ENCODE measurements around the gene IL7R.
"Not testable (repeated sequence)": the region's sequence is repeated elsewhere in the genome, so short reads cannot be mapped to it uniquely, and the experiment has no call there.

IL7R gene

DNA sequence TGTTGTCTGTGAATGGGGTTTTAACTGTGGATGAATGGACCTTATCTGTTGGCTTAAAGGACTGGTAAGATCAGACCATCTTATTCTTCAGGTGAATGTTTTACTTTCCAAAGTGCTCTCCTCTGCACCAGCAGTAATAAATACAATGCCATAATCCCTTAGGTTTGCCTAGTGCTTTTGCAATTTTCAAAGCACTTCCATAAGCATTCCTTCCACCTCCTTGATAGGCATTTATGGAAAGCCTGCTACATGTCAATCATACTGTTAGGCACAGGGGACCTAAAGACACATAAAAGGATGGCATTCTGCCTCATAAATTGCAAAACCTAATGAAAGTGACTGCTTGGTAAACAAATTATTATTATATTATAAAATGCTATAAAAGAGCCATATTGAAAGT is 21.4 kb downstream of the IL7R start:
- no peak for DNase-seq

DNA sequence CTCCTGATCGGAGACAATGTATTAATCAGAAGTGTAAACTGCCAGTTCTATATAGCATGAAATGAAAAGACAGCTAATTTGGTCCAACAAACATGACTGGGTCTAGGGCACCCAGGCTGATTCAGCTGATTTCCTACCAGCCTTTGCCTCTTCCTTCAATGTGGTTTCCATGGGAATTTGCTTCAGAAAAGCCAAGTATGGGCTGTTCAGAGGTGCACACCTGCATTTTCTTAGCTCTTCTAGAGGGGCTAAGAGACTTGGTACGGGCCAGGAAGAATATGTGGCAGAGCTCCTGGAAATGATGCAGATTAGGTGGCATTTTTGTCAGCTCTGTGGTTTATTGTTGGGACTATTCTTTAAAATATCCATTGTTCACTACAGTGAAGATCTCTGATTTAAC is 22.4 kb downstream of the IL7R start:
- no peak for DNase-seq

DNA sequence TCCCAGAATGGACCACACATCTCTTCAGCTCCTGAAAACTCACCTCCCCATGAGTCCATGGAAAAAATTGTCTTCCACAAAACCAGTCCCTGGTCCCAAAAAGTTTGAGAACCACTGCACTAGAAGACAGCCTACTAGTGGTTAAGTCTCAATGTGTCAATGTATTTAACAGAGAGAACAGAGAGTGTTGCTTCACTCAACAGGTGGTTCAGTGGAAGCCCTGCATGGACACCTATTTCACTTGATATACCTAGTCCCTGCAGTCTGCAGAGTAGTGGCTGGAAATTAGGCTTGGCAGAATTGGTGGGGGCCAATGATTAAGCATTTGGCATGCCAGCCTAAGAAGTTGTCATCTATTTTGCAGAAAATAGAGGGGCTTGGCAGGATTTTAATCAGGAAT is 23.0 kb downstream of the IL7R start:
- DNase-seq = no peak

DNA sequence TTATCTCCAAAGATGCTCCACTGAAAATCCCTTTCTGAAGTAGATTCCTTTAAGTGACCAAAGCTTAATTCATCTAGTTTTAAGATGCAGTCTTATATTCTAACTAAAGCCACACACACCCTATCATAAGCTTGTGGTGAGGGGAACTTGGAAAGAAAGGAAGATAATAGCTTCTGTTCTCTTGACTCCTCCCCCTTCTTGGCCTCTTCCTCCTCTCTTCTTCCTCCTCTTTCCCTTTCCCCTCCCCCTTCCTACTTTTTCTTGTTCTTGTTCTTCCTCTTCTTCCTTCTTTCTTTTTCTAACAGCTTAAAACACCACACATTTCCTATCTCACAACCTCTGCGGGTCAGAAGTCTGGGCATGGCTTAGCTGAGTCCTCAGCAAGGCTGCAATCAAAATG is 23.5 kb downstream of the IL7R start:
- DNase-seq = no peak

DNA sequence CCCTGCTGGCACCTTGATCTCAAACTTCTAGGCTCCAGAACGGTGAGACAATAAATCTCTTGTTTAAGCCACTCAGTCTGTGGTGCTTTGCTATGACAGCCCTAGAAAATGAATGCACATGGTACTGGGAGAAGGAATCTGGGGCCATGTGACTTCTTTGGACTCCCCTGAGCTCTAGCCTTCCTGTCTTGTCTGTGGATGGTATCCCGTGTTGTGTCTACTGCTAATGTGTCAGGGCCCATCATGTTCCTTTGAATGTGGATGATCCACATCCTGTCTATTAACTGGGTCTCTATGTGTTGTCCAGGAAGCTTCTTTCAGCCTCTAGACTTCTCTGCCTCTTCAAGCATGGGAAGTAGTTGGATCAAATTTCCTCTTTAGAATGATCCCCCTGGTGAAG is 25.1 kb downstream of the IL7R start:
- no peak for DNase-seq

DNA sequence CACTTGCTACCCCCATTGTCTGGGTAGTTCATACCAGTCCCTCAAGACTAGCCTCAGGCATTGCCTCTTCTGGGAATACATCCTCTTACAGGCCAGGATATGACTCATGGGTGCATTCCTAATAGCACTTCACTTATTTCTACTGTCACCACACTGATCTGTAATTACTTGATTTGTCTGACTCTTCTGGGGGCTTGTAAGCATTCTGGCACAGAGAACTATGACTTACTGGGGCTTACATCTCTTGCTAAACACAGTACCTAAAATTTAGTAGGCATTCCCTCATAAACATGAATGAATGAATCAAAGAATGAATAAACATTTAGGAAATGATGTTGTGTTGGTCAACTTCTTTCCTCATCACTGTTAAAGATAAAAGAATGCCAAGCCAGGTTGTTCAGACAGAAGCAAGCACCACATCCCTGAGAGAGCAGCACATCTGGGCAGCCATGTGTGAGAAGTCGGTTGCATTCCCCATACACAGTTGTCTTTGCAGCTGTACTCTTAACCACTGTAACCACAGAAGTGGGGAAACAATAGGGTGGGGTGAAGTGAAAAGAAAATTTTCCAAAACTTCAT is 27.6 kb downstream of the IL7R start:
- DNase-seq = peak; percentile 79 to 97

DNA sequence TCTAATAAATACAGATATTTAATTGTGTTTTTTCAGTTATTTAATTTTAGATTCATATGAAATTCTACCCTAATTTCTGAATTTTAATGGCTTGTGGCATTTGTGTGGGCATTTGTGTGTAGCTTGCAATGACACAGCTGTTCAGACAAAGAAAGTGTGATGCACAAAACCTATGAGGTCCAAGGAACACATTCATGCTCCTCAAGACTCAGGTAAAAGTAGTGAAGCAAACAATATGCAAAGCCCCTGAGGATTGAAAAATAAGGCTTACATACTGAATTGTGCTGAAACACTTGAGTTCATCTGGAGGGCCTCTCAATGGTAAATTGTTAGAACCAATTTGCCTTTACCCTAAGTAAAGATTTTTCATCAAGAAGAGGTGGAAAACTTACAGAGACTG is 28.1 kb downstream of the IL7R start:
- no peak for DNase-seq

DNA sequence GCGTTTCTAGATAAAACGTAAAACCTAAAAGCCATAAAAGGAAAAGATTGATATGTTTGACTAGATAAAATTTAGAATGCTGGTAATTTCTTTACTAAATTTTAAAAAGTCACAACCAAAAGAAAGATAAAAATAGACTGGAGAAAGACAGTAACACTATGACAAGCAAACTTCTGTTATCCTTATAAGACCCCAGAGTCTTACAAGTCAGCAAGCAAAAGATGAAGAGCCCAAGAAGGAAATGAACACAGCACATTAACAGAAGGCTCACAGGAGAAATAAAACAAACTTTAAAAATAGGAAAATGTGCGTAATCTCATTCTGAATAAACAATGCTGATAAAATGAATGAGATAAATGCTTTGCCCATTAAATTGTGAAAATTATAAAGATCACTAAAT is 29.7 kb downstream of the IL7R start:
- DNase-seq = no peak

DNA sequence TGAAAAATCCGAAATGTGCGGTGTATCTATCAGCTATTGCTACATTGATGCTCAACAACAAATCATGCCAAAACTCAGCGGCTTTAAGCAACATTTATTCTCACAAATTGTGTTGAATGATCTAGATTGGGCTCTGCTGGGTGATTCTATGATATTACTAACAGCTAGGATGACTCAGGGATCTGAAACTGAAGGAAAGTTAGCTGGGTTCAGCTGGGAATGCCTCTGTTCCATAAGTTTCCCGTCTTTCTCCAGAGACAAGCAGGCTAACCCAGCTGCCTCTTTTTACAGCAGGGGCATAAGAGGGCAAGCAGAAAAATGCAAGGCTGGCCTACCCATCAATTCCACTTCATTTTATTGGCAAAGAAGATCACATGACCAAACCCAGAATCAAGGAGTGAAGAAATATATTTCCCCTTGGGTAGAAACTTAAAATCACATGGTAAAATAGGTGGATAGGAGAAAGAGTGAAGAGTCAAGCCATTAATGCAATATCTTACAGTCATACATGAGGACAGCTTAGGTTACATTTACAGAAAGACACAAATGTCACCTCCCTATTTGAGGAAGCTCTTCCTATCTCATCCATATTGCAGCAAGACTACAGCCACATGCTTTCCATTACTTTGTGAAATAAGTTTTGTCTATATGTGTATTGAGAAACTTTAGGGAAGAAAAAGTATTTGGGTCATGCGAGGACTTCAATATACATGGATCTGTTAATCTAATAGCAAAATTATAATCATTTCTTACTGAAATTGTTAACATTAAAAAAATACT is 30.8 kb downstream of the IL7R start:
- DNase-seq = no peak

DNA sequence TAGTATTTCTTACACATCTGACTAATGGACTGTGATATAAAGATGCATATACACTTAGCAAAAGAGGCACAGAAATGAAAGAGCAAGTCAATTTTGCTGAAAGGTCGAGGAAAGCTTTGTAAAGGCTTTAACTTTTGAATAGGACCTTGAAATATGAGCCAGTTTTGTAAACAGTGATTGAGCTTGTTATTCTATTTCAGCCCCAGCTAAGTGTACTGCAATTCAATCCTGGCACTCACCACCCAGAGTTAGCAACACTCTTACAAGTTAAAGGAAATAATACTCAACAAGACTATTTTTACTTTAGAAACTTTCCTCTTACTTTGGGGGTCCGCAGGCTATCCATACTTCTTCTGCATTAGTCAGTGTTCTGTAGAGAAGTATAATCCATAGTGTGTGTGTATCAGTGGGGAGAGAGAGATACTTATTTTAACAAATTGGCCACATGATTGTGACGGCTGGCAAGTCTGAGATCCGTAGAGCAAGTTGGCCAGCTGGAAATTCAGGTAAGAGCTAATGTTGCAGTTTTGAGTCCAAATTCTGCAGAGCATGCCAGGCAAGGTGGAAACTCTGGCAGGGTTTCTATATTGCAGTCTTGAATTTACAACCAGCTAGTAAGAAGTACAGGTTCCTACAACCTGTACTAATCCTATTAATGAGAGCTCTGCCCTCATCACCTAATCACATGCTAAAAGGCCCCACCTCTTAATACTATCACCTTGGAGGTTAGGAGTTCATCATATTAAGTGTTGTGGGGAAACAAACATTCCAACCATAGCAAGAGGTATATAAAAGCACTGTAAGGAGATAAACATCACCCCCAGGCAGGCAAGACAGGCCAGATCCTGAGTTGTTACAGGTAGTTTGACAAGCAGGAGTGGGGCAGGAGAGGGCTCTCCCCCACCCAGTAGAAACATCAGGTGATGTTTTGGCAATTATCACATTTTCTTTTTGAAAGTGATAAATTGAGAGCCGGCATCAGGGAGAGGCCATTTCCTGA is 33.6 kb downstream of the IL7R start:
- DNase-seq = no peak

DNA sequence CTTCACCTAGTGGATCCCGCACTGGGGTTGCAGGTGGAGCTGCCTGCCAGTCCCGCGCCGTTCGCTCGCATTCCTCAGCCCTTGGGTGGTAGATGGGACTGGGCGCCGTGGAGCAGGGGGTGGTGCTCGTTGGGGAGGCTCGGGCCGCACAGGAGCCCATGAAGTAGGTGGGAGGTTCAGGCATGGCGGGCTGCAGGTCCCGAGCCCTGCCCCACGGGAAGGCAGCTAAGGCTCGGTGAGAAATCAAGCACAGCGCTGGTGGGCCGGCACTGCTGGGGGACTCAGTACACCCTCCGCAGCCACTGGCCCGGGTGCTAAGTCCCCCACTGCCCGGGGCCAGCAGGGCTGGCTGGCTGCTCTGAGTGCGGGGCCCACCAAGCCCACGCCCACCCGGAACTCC is 36.1 kb downstream of the IL7R start:
- DNase-seq = not testable (repeated sequence)

DNA sequence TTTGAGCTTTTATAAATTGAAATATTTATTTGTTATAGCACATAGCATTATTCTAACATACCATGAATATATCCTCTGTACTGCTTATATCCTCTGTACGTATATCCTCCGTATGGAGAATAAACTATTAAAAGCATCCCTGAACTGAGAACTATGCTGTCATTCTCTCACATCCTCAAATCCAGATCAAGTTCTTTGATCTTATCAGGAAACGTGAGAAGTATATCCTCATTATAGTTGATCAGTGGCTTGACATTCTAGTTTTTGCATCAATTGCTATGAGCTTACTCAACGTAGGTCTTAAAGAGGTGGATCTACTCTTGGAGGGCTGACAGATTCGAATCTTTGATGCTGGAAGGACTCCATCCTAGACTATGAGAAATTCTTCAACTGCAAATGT is 37.4 kb downstream of the IL7R start:
- no peak for DNase-seq

DNA sequence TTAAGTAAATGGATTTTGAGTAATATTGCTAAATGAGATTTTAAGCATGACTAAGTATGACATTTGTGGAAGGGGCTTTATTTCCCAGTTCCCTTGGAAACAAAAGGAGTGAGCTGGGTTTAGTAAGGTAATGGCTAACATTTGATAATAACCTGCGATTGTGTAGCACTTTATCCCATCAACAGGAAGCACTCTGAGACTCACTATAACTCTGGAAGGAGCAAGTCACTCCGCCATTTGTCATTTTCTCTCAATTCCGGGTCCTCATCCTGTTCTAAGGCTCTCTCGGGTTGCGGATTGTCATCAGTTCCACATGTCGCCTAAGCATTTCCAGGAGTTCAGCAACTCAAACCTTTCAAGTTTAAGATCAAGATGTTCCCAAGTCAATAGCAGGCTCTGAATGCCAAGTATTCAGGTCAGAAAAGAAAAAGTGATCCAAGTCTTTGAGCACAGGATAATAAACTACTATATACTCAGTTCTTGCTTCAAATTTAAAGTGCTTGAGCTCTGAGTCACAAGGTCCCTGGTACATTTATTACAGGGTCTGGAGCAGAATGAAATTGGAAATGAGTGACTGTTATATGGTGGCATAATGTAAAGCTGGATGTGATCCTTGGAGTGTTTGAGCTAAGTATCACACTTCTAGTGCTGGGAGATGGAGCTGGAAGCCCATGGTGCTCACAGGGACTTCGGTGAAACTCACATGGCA is 42.4 kb downstream of the IL7R start:
- no peak for DNase-seq

DNA sequence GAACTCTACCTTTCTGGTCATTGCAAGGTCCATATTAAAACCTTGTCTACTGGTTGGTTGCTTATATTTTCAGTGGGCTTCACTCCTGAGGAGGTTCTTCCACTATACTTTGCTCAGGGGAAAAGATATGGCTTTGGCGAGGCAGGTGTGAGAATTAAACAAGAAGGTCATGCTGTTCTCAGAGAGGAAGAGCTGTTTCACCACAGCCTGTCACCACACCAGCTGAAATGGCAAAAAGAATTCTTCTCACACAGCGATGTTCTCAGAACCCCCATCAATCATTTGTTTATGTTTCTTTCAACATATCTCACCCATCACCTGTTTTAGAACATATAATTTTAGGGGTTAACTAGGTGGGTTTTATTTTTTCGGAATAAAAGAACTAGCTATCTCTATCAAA is 43.1 kb downstream of the IL7R start:
- no peak for DNase-seq

DNA sequence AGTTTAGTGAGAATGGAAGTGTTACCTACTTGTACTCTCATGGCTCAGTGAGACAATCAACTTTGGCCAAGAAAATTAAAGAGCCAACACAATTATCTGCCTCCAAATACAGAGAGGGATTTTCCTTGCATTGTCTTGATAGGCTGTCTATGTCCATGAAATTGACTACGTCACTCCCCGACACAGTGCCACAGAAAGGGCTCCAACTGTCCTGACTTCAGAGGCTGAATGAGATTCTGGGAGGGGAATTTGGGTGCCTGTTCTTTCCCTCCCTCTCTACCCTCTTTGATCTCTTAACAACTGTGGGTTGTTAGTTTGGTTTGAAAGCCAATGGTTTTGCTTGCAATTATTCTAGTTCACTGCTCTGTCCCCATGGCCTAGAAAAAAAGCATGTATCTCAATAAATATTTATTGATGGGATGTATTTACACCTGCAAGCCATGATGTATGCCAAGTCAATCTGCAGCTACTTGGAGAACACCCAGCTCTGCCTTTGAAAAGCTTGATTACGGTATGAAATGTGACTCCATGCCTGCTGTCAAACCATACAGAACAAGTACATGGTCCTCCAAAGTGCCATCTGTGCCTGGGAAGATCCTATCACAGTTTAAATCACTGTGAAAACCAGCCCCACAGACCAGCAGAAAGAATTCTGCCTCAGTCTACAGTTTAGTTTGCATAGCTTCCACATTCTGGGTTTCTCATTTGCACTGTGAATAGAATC is 44.4 kb downstream of the IL7R start:
- no peak for DNase-seq

DNA sequence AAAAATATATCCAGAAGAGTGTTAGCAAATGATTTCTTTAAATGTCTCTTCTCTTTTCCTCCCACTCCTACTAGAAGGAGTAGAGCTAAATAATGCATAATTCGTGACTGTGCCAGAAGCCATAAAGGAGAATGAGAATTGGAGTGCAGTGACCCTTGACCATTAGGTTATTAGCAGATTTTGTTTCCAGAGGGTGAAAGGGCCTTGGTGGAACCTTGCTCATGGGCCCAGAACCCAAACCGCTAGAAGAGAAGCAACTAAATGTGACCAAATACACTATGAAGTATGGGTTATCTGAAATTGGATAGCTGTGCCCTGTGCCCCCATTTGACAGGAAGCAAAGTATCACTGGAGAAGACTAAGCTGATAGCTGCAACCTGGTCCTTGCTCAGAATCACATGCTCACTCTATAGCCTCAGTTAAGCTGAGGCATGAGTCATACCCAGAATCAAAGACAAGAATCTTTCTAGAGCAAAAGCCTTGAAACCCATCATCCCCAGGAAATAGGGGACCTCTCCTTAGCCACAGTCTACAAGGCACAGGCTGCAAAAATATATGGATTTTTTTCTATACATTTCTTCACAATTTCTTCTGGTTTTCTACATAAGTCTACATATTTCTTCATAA is 45.5 kb downstream of the IL7R start:
- no peak for DNase-seq

DNA sequence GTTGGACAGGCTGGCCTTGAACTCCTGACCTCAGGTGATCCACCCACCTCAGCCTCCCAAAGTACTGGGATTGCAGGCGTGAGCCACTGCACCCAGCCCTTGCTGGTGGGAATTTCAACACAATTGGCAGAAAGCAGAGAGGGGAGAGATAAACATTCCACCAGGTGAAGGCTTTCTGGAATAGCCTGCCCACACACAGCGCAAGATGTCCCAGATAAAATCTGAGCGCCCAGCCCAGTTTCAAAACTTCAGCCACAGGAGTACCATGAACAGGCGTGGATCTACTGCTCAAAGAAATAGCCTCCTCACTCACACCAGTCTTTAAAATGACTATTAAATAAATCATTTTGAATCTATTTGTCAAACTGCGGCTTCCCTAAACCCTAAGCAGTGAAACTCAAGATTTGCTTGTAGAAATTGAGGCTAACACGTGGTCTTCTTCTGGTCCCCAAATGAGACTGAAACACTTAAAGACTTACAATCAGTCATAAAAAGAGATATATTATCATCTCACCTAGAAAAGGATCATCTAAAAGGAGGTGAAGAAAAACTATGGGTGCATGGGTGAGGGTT is 47.0 kb downstream of the IL7R start:
- no peak for DNase-seq

DNA sequence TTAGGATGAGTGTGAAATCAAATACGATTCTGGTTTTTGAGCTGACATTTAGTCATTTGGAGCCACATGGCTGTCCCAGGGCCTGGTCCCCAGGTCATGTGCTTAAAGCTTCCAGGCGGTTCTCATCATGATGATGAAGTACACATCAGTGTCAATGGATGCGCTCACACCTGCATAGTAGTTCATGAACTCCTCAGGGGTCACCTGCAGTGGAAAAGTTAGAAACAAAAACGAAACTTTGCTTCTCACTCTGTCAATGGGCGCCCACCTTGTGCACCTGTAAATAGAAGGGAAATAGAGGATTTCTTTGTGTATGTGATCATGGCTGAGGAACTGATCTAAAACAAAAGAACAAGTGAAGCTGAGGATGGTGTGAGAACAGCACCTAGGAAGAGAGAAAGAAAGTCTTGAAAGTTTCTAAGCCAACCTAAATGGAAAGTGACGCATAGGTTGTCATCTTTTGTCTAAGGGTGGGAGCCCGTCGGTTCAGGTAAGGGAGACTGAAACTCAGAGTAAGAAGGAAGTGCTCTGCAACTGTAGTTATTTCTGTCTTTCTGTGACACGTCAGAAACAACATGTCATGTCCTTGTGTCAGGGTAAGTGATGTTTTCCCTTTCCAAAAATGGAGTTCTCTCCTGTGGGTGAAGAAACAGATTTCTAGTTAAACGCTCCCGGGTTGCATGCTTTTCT is 47.9 kb downstream of the IL7R start:
- DNase-seq = no peak

DNA sequence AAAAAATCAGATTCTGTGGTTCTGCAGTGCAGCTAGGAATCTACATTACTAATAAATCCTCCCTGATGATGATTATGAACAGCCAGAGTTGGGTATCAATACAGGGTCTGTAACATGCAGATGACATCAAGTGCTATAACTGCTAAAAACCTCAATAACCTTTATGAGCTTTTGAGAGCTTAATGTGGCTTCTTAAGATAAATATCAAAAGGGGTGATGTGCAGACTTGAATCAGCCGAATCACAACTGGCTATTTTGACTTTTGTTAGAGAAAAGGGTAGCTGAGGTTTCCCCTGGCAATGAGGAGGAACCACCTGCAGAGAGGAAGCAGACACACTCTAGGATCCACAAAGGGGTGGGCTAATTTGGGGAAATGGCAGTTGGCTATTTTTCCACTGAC is 51.5 kb downstream of the IL7R start:
- no peak for DNase-seq

DNA sequence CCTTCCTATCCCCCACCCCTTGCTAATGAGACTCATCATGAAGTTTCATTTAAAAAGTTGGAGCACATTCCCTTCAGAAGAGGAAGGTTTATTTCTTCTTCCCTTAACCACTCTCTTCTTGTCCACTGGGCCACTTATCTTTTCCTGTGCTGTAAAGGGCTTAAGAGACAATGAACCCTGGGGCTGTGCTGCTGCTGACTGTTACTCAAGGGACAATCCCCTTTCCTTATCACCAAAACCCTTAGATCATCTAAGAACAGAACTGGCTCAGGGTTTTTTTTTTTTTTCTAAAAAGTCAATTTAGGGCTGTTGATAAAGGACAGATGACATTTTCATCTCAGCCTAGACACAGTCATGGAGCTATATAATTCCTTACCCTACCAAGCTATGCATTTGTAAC is 52.1 kb downstream of the IL7R start:
- DNase-seq = no peak

DNA sequence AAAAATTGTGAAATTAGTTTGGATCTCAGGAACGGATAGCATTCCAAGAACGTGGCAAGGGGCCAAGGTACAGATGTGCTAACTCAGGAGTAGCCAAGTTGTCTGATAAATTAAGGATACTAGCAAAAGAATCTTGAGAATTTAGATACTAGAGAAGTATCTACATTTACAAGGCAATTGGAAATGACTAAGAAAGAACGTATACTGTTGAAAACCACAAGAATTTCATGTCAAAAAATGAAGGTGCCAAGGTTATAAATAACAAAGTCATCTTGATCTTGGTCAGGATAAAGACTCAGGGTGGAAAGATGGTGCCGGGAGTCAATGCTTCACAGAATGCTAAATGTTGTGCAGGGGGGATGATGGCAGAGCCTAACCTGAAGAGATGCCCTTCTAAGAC is 62.5 kb downstream of the IL7R start:
- peak; percentile 39 to 94 for DNase-seq
